Suprapubic skin (tissue), 4 donors: ENCODE data around the gene NCKAP5L. TPM values are rescaled to one million over a fixed set of nuclear protein-coding genes. Genes with fewer than 3 reads are reported as not detected.

Source experiments
- DNase-seq, 2 donors: peaks; one replicate each; pipeline ENCODE4 v3.0.0-alpha.2; 2019; ENCODE audit warnings: low spot score in 2 of 2
- H3K27ac ChIP-seq: fragments of 200-600 bp; sonication (generic); one replicate; pipeline ENCODE4 v1.5.1; 2019
- H3K27me3 ChIP-seq: fragments of 200-600 bp; sonication (generic); one replicate; pipeline ENCODE4 v1.5.1; 2019
- H3K36me3 ChIP-seq: fragments of 200-600 bp; sonication (generic); one replicate; pipeline ENCODE4 v1.5.1; 2019
- H3K4me1 ChIP-seq: fragments of 200-600 bp; sonication (generic); one replicate; pipeline ENCODE4 v1.5.1; 2019
- H3K4me3 ChIP-seq: fragments of 200-600 bp; sonication (generic); one replicate; pipeline ENCODE4 v1.5.1; 2019; ENCODE audit warnings: mild to moderate bottlenecking
- H3K9me3 ChIP-seq: fragments of 200-600 bp; sonication (generic); one replicate; pipeline ENCODE4 v1.5.1; 2019
- EP300 ChIP-seq: sonication (generic); formaldehyde crosslinking; IDR thresholded peaks from one replicate; pipeline ENCODE4 v1.6.1; 2017; ENCODE audit warnings: antibody characterized with exemption
- POLR2A ChIP-seq, 2 donors: fragments of 450-650 bp; IDR thresholded peaks; one replicate each; pipeline ENCODE4 v1.6.1; 2017; ENCODE audit warnings: antibody characterized with exemption in 2 of 2, mild to moderate bottlenecking in 2 of 2, moderate library complexity in 2 of 2
- POLR2AphosphoS5 ChIP-seq, 3 donors: sonication (generic); formaldehyde crosslinking; IDR thresholded peaks; one replicate each; pipeline ENCODE4 v1.6.1; 2017; ENCODE audit warnings: antibody characterized with exemption in 3 of 3
- WGBS: methylation state at CpG from one replicate; pipeline ENCODE4 v1.1.5; 2018; 5-methylcytosine and 5-hydroxymethylcytosine counted together
- total RNA-seq, 4 donors: library from RNA; depleted of rRNA; stranded (reverse); fragments of >200 nt; gene quantifications; one replicate each; pipeline ENCODE4 v1.1.0, GENCODE V29; 2016
- TF ChIP-seq, protein P1 (sequence below), 2 donors: fragments of 200-600 bp in 1 of 2; fragments of 450-650 bp in 1 of 2; sonication (generic) in 1 of 2; IDR thresholded peaks; one replicate each; pipeline ENCODE4 v1.5.1; 2016 to 2019; ENCODE audit warnings: antibody characterized with exemption in 2 of 2, mild to moderate bottlenecking in 1 of 2, moderate library complexity in 1 of 2

Gene NCKAP5L
- total RNA-seq, 4 donors from 2014 or later = 8.2 to 12.2 (median 8.8) TPM

GRCh38 chr12:49871263-49871561 is 43.0 kb upstream of the NCKAP5L start:
- no peaks in the 10 kb centered on the region for H3K36me3 ChIP-seq
- no peak overlapping the region for H3K27ac ChIP-seq
- H3K27me3 ChIP-seq = no peaks in the 10 kb centered on the region
- H3K4me3 ChIP-seq = no peak overlapping the region
- TF ChIP-seq, protein P1, sequence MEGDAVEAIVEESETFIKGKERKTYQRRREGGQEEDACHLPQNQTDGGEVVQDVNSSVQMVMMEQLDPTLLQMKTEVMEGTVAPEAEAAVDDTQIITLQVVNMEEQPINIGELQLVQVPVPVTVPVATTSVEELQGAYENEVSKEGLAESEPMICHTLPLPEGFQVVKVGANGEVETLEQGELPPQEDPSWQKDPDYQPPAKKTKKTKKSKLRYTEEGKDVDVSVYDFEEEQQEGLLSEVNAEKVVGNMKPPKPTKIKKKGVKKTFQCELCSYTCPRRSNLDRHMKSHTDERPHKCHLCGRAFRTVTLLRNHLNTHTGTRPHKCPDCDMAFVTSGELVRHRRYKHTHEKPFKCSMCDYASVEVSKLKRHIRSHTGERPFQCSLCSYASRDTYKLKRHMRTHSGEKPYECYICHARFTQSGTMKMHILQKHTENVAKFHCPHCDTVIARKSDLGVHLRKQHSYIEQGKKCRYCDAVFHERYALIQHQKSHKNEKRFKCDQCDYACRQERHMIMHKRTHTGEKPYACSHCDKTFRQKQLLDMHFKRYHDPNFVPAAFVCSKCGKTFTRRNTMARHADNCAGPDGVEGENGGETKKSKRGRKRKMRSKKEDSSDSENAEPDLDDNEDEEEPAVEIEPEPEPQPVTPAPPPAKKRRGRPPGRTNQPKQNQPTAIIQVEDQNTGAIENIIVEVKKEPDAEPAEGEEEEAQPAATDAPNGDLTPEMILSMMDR (IDR thresholded peaks at IDR 0.05) = no peak
- no peak for TF ChIP-seq POLR2A (IDR thresholded peaks at IDR 0.05)
- no peak for TF ChIP-seq EP300
- TF ChIP-seq POLR2AphosphoS5 (IDR thresholded peaks at IDR 0.05) = no peak
- no peaks in the 10 kb centered on the region for H3K9me3 ChIP-seq
- peaks cover 48% of the 10 kb centered on the region for H3K4me1 ChIP-seq
- no peak for DNase-seq
- WGBS = 100% methylated on average over 1 of the region's 4 CpGs

- Histone ChIP-seq H3K27me3 (no peaks in the 10 kb centered on the region), H3K4me3 (no peak overlapping the region), H3K9me3 (no peaks in the 10 kb centered on the region), H3K36me3 (no peaks in the 10 kb centered on the region), H3K4me1 (peaks cover 48% of the 10 kb centered on the region), H3K27ac (no peak overlapping the region)
- no peak for TF ChIP-seq POLR2A (IDR thresholded peaks at IDR 0.05)
- TF ChIP-seq EP300 = no peak
- TF ChIP-seq, protein P1 (IDR thresholded peaks at IDR 0.05) = no peak
- TF ChIP-seq POLR2AphosphoS5 (IDR thresholded peaks at IDR 0.05) = no peak
- 89% methylated on average over 10 of the region's 11 CpGs for WGBS
- DNase-seq = no peak
Measured at GRCh38 chr12:49870501-49871262, 42.5 kb upstream of the NCKAP5L start.

- Histone ChIP-seq H3K4me3 (no peak overlapping the region), H3K36me3 (no peaks in the 10 kb centered on the region), H3K4me1 (peaks cover 48% of the 10 kb centered on the region), H3K27ac (no peak overlapping the region), H3K9me3 (no peaks in the 10 kb centered on the region), H3K27me3 (no peaks in the 10 kb centered on the region)
- no peak for DNase-seq
- TF ChIP-seq POLR2AphosphoS5 (IDR thresholded peaks at IDR 0.05) (no peak), POLR2A (IDR thresholded peaks at IDR 0.05) (no peak)
- TF ChIP-seq, protein P1 (IDR thresholded peaks at IDR 0.05) = no peak
- WGBS = 91% methylated on average over 9 of the region's 14 CpGs
Measured at GRCh38 chr12:49869816-49870500, 41.7 kb upstream of the NCKAP5L start.

GRCh38 chr12:49868952-49869815 is 41.0 kb upstream of the NCKAP5L start:
- no peaks in the 10 kb centered on the region for H3K9me3 ChIP-seq
- no peak for DNase-seq
- 28% methylated on average over 10 of the region's 16 CpGs for WGBS
- H3K4me3 ChIP-seq = no peak overlapping the region
- H3K36me3 ChIP-seq = no peaks in the 10 kb centered on the region
- H3K27me3 ChIP-seq = no peaks in the 10 kb centered on the region
- TF ChIP-seq POLR2A (IDR thresholded peaks at IDR 0.05) (no peak), POLR2AphosphoS5 (IDR thresholded peaks at IDR 0.05) (no peak), EP300 (no peak)
- TF ChIP-seq, protein P1 (IDR thresholded peaks at IDR 0.05) = no peak
- no peak overlapping the region for H3K27ac ChIP-seq
- peaks cover 44% of the 10 kb centered on the region for H3K4me1 ChIP-seq

DNA sequence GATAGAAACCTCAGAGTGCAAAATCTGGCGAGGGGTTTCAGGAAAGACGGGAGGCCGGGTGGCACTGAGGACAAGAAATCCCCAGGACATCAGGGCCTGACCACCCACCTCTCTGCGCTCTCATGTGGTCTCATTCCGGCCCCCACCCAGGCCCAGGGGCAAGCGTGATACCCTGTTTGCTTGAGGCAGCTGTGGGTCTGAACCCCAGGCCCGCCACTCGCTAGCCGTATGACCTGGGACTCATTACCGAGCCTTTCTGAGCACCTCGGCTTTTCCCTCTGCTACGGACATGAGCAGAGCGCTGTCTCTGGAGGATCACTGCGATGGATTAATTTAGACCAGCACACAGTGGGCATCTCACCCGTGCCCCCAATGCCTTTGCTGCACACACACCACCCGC is 40.2 kb upstream of the NCKAP5L start:
- 86% methylated on average over 15 of the region's 16 CpGs for WGBS
- no peaks in the 10 kb centered on the region for H3K36me3 ChIP-seq
- peaks cover 40% of the 10 kb centered on the region for H3K4me1 ChIP-seq
- no peak overlapping the region for H3K27ac ChIP-seq
- H3K9me3 ChIP-seq = no peaks in the 10 kb centered on the region
- H3K4me3 ChIP-seq = no peak overlapping the region
- no peaks in the 10 kb centered on the region for H3K27me3 ChIP-seq
- no peak for DNase-seq
- TF ChIP-seq EP300 = no peak
- no peak for TF ChIP-seq POLR2A (IDR thresholded peaks at IDR 0.05)
- TF ChIP-seq, protein P1 (IDR thresholded peaks at IDR 0.05) = no peak
- no peak for TF ChIP-seq POLR2AphosphoS5 (IDR thresholded peaks at IDR 0.05)
